ENCODE measurements around the gene COTL1.

COTL1 gene

GRCh38 chr16:84594725-84595038 is 23.2 kb downstream of the COTL1 start:
- DNase-seq, result no peak

DNA sequence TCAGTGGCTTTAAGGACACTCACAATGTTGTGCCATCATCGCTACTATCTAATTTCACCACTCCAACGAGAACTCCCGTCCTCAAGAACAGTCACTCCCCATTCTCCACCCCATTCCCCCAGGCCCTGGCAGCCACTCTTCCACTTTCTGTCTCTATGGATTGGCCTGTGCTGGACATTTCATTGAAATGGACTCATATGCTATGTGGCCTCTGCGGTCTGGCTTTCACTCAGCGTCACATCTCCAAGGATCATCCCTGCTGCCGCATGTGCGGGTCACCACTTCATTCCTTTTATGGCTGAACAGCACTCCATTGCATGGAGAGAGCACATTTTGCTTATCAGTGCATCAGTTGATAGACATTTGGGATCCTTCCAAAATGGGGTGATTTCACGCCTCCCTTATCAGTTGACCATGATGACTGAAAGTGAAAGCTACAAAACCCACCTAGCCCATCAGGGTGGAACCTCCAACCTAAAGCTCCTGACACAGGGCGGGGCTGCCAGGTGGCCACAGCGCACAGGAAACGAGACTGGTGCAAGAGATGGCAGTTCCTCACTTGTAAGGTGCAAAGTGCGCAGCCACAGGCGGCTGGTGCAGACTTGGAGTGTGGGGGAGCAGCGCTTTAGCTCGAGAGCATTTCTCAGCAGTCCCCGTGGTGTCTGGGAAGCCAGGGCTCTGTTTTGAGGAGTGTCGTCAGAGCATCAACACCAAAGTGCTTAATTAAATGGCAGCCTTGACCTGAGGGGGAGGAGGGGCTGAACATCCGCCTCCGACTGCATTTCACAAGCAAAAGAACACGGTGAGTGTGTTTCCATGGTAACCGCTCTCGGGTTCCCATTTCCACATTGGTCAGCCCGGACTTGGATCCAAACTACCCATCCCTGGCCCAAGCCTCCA is 23.8 kb downstream of the COTL1 start:
- no peak for DNase-seq

DNA sequence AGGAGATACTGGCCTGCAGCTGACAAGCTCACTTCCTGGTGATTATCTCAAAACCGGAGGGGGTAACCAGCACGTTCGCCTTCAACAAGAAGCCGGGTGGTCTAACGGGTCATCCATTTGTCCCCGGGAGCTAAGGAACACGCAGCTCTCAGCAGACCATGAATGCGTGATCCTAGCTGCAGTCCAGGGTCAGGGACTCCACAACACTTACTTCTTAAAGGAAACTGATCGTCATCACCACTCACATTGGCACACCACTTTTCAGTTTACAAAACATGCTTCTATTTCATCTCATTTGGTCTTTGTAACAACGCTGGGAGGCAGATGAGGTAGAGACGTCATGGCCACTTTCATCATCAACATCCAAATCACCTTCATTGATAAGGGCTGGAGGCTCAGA is 25.2 kb downstream of the COTL1 start:
- no peak for DNase-seq

DNA sequence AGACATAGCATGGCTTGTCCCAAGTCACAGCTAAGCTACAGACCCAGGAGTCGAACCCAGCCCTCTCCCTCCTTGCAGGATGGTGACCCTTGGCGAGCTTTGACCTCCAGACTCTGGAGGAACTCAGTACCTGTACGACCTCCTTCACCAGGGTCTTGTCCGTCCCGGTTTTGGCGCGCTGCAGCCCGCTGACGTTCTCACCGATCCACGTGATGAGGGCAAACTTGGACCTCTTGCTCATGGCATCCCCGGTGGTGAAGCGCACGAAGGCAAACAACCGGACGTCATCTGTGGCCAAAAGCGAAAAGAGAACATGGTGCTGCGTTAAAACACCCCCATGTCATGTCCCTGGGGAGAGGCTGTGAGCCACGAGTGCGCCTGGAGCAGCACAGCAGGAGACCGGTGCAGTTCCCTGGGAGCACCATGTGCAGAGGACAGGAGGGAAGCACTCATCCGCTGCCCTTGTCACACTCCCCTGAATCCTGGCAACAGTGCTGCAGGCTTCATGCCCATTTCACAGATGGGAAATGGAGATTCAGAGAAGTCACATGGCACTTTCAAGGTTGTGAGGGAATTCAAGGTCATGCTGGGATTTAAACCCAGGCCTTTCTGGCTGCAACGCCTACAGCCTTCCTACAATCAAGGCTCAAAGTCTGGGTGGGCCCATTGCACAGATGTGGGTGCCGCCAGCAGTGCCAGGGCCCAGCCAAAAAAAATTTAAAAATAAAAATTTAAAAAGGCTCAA is 27.7 kb downstream of the COTL1 start:
- DNase-seq, result no peak

GRCh38 chr16:84588991-84589390 is 28.9 kb downstream of the COTL1 start:
- DNase-seq, result no peak

DNA sequence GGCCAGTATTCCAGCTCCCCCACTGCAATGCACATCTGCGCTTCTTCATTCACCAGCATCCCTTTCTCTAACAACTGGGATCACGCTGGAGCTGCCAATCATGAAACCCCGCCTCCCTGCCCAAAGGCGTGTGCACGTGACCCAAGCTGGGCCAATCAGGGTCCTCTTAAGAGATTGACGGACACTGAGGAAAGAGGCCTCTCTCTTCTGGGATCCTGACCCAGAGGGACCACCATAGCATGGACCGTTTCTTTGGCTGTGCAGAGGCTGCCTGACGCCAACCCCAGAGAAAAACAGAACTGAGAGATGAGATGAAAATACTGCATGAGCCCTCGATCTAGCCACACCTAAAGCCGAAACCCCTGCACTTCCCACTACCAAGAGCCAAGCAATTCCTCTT is 32.0 kb downstream of the COTL1 start:
- DNase-seq, result no peak

DNA sequence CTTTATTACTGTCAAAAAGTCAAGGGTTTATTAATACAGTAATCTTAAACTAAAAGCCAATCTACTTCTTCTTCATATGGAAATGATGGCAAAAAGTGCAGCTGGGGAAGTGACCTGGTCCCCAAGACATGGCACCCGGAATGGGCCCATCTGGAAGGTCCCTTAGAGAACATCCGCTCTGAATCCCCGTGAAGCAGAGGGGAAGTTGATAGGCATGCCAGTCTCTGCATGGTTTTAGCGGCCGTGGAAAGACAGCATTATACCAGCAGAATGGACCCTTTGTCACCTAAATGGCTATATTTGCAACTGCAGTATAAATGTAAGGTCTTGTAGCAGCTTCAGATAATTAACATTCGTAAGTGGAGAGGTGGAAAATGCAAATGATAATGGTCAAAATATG is 32.4 kb downstream of the COTL1 start:
- no peak for DNase-seq

DNA sequence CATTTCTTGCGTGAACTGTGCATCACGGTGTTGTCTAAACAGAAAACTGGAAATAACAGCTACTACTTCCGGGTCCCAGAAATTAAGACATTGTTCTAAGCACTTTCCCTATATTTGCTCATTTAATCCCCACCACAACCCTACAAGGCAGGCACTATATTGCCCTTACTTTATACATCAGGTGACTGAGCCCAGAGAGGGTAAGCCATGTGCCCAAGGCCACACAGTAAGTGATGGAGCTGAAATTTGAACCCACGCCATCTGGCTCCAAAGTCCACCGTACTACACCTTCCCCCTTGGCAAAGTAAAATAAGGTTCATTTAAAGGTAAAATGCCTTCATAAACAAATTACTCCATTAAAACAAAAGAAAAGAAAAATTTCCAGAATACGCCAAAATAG is 33.2 kb downstream of the COTL1 start:
- DNase-seq, result no peak

GRCh38 chr16:84583995-84584394 is 33.9 kb downstream of the COTL1 start:
- DNase-seq, result no peak

DNA sequence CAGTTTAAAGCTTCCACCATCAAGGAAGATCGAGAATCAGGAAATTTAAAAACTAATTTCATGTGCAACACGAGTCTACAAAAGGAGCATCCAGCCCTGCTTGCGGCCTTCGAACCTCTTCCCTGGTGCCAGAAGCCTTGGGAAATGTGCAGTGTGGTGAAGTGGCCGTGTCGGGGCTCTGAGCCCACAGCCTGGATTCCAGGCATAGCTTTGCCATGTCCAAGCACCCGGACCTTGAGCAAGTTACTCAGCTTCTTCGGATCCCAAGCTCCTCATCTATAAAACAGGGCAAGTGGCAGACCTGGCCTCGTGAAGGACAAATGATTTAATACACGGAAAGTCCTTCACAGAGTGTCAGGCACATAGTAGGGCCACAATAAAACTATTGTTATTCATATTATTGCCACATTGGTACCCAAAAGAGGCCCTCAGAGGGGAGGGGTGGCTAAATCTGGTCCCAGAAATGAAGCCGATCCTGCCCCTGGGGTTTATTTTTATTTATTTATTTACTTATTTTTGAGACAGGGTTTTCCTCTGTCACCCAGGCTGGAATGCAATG is 34.8 kb downstream of the COTL1 start:
- DNase-seq, result no peak

DNA sequence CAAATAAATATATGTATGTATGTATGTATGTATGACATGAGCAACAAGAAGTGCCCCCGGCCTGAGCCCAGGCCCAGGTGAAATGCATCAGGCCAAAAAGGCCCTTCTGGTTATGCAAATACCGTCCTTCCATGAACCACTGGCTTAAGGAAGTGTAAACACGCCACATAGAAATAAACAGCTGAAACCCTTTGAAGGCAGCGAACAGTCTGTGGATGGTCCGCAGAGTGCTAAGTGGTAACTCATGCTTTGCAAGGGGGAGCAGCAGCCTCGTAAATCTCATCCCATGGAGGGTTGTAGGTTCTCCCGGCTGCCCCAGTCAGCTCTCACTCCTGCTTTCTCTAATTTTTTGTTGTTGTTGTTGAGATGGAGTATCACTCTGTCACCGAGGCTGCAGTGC is 36.7 kb downstream of the COTL1 start:
- no peak for DNase-seq

- no peak for DNase-seq
Observed at GRCh38 chr16:84579936-84580335, 37.9 kb downstream of the COTL1 start.

- DNase-seq, result no peak
Observed at GRCh38 chr16:84578538-84579126, 39.2 kb downstream of the COTL1 start.

- no peak for DNase-seq
Observed at GRCh38 chr16:84577034-84577803, 40.7 kb downstream of the COTL1 start.

DNA sequence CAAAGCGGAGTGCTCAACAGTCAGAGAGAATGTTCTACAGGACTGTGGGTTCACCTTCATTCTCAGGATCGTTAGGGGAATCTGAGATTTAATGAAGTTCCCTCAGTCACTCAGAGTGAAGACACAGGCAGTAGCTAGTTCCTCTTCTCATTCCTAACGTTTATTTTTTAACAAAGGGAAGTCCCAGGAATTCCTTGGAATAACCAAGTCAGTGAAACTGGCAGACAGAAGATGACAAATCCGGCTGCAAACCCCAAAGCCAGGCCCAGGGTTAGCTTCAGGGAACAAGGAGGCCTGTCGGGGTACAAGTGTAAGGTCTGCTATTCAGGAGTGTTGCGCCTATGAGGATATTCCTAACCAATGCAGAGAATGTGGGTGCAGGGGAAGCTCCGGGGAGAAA is 42.0 kb downstream of the COTL1 start:
- no peak for DNase-seq

DNA sequence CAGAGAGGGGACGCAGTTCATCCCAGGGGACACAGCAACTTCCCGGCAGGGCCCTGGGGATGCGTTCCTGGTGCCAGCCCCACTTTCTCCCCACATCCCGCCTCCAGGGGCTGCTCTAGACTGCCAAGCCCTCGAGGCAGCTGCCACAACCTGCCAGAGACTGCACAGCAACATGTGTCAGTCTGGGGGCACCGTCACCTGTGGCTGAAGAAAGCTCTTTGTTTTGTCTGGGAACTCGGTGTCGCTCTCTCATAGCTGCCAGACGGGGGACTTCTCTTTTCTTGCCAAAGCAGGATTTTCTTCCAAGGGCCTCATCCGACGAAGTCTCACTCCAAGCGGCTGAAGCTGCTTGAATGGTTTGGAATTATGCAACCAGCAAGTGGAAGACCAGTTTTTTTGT is 43.7 kb downstream of the COTL1 start:
- no peak for DNase-seq

DNA sequence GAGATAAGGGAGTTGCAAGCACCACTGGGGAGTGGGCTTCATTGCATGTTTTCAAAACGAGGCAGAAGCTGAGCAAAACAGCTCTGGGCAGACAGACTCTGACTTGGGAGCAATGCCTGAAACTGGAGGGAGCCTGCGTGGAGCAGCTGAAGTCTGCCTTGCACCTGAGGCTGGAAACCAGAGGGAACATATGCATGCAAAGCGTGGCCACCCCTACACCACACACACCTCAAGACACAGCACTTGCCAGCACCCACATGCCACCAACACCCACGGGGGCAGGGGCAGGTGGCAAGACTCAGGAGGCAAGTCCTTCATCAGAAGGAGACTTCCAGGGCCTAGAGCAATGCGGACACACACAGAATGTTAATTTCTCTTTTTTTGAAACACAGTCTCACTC is 45.8 kb downstream of the COTL1 start:
- no peak for DNase-seq

DNA sequence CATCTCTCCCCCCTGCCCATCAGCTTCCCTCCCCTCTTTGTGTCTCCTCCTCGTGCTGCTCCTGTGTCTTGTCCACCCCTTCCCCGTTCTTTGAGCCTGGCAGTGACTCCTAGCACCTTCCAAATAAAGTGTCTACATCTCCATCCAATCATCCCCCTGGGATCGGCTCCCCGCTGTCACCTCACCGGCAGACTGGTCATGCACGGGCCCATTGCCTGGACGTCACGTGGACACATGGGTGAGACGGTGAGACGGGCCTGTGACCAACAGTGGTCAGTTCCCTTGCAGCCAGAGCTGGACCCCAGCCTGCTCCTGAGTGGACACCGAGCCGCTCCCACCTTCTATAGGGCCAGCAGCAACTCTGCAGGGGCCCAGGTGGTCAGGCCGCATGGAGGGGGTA is 46.4 kb downstream of the COTL1 start:
- DNase-seq, result no peak

DNA sequence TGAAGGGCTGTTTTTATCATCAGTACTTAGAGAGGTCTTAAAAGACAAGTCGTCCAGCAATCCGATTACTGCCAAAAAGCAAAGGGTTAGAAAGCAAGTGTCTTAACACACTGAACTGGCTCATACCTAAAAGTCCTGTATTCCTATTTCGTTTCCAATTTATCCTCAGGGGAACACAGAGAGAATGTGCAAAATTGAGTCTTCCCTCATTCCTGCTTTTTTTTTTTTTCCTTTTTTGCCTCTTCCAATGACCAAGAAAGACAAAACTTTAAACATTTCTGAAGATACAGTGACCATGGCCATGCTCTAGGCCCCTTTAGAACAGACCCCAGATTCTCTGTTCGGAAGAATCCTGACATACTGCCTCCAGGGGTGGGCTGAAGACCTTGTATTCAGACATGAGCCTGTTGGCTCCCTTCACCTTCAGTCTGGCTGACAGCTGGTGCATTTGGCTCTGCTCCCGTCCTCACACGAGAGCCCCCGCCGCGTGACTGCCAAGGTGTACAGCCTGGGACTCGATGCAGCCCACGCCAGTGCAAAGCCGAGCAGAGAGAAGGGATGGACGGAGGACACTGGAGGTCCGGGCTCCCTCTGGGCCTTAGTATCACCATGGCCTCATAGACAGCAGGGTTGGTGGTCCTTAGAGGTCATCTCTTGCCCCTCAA is 47.0 kb downstream of the COTL1 start:
- no peak for DNase-seq

DNA sequence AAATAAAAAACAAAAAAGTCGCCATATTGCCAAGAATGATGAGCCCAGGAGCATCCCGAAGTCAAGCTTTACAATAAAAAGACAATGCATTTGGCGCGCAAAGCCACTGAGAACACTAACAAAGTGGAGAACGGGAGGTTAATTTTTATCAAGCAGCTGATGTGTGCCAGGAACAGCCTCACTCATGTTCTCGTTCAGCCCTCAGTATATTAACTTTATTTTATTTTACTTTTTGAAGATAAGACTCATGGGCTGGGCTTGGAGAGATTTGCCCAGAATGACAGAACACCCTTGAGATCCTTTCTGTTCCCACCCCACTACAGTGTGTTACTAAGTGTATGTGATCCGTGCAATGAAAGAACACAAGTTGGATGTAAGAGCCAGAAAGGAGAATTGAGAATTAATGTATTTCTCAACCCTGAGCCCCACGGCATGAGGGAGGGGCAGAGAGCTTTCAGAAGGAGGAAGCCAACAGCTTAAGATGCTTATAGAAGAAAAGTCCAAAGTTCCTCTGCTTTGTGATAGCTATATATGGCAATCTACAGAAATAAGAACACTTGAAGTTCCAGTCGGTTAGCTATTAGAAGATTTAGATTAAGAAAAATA is 48.4 kb downstream of the COTL1 start:
- no peak for DNase-seq

- no peak for DNase-seq
Observed at GRCh38 chr16:84568066-84568465, 49.8 kb downstream of the COTL1 start.

All from NCI-H2029 treated with DMSO at 0.1 percent for 48 hours (cell line).